Activated naive CD8-positive, alpha-beta T cell treated with anti-CD3 and anti-CD28 coated beads, Interleukin-2, amount 50 U/mL, for 24 hours (primary cell): ENCODE measurements around the gene GFPT2.

Experiments used
- ATAC-seq: fragments of 150-1000 bp; cut with Tn5 transposase; one replicate; pipeline ENCODE4 v1.10.0; 2021
- DNase-seq: peaks from one replicate; pipeline ENCODE4 v3.0.0; 2021
- H3K27ac Mint-ChIP-seq: one replicate; pipeline ENCODE4 v1.8.0; 2021; ENCODE audit warnings: mild to moderate bottlenecking, mixed read lengths
- H3K27me3 Mint-ChIP-seq: one replicate; pipeline ENCODE4 v1.8.0; 2021; ENCODE audit warnings: mixed read lengths
- H3K36me3 Mint-ChIP-seq: one replicate; pipeline ENCODE4 v1.8.0; 2021; ENCODE audit warnings: low read depth, mixed read lengths
- H3K4me1 Mint-ChIP-seq: one replicate; pipeline ENCODE4 v1.8.0; 2021; ENCODE audit warnings: mixed read lengths
- H3K4me3 Mint-ChIP-seq: one replicate; pipeline ENCODE4 v1.8.0; 2021; ENCODE audit warnings: mild to moderate bottlenecking, moderate library complexity, mixed read lengths
- H3K9me3 Mint-ChIP-seq: one replicate; pipeline ENCODE4 v1.8.0; 2021; ENCODE audit warnings: mixed read lengths

Gene GFPT2

DNA sequence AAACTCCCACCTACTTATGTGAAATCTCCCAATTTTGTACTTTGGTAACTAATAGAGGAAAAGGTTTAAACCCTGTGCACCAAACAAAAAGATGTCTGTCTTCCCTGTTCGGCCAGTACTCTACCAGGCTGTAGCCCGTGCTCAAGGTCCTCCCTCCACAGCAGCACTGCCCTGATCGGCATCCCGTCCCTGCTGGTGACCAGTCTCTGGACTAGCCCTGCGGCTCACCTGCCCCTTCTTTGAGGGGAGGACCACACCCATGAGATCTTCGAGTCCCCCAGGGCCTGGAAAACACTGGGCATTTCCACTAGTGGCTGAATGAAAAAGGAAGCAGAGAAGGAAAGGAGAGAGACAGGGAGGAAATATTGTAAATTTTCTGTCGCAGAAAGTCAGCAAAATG lies 2.8 kb downstream of the GFPT2 start:
- Mint-ChIP-seq H3K9me3 (no peaks in the 10 kb centered on the region), H3K36me3 (no peaks in the 10 kb centered on the region), H3K4me3 (no peak overlapping the region), H3K27ac (no peak overlapping the region), H3K27me3 (peaks cover 41% of the 10 kb centered on the region), H3K4me1 (peaks cover 6% of the 10 kb centered on the region)
- DNase-seq (no peak), ATAC-seq (no peak)

DNA sequence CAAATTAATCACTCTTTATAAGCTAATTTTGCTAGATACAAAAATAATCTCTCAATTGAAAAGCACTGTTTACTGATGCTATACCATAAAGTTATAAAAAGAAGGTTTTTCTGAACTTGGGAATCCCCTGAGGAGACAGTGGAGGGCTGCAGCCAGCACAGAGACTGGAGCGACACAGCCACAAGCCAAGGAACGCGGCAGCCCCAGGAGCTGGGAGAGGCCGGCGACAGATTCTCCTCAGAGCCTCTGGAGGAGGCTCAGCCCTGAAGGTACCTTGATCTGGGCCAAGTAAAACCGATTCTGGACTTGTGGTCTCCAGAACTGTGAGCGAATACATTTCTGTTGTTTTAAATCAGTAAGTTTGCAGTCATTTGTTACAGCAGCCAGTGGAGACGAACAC lies 3.7 kb downstream of the GFPT2 start:
- Mint-ChIP-seq H3K27me3 (peaks cover 33% of the 10 kb centered on the region), H3K9me3 (no peaks in the 10 kb centered on the region), H3K27ac (no peak overlapping the region), H3K4me3 (no peak overlapping the region), H3K36me3 (no peaks in the 10 kb centered on the region), H3K4me1 (peaks cover 4% of the 10 kb centered on the region)
- DNase-seq, result no peak
- no peak for ATAC-seq

DNA sequence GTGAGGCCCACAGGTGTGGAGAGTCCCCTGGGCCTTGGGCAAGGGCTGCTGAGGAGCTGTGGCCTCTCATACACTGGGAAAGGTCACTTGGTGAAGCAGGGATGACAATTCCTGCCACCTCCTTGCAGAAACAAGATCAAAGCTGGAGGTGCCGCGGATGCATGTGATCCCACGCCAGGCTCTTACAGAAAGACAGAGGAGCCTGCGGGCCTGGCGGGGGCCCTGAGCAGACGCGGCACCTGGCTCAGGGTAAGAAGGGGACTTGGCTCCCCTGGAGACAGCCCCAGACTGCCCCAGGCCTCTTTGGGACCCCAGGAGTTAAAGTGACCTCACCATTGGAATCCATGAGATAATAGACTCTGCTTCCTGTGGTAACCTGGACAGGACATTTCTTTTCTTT lies 4.8 kb downstream of the GFPT2 start:
- H3K36me3 Mint-ChIP-seq, result no peaks in the 10 kb centered on the region
- H3K27me3 Mint-ChIP-seq, result peaks cover 37% of the 10 kb centered on the region
- DNase-seq, result no peak
- no peak overlapping the region for H3K27ac Mint-ChIP-seq
- no peaks in the 10 kb centered on the region for H3K9me3 Mint-ChIP-seq
- no peaks in the 10 kb centered on the region for H3K4me1 Mint-ChIP-seq
- no peak overlapping the region for H3K4me3 Mint-ChIP-seq
- no peak for ATAC-seq

DNA sequence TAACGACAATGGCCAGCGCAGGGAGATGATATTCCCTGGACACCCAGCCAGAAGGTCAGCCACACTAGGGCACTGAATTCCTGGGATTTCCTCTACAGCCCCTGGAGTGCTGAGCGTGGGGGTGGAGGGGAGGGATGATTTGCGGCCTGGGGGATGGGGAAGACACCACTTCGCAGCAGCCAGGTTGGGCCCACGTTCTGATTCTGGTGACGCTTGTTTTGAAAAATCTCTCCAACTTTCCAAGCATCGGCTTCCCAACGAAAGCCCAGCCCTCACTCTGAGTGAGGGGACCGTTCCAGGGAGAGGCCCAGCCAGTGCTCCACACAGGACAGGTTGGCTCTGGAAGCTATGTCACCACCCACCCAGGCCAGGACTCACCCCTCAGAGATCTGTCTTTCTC lies 5.4 kb downstream of the GFPT2 start:
- Mint-ChIP-seq H3K27me3 (peaks cover 37% of the 10 kb centered on the region), H3K4me1 (no peaks in the 10 kb centered on the region), H3K27ac (no peak overlapping the region), H3K9me3 (no peaks in the 10 kb centered on the region), H3K36me3 (no peaks in the 10 kb centered on the region), H3K4me3 (no peak overlapping the region)
- ATAC-seq (no peak), DNase-seq (no peak)

DNA sequence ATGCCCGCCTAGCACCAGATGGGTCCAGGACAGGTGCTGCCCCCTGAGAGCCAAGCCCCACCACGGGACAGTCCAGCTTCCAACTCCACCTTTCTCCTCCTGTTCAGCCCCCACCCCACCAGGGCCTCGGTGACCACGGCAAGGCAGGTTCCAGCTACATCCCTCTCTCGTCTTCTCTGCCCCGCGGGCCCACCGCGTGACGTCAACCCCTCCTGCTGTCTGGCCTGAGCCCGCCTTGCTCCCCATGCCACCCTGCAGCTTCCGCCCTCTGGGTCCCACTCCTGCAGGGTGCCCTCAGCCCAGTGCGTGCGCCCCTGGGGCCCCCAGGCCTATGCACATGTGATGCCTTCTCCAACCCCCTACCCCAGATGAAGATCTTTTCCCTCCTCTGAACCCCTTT lies 6.8 kb downstream of the GFPT2 start:
- Mint-ChIP-seq H3K27me3 (peaks cover 30% of the 10 kb centered on the region), H3K27ac (no peak overlapping the region), H3K9me3 (no peaks in the 10 kb centered on the region), H3K4me3 (no peak overlapping the region), H3K4me1 (no peaks in the 10 kb centered on the region), H3K36me3 (no peaks in the 10 kb centered on the region)
- DNase-seq (no peak), ATAC-seq (no peak)

DNA sequence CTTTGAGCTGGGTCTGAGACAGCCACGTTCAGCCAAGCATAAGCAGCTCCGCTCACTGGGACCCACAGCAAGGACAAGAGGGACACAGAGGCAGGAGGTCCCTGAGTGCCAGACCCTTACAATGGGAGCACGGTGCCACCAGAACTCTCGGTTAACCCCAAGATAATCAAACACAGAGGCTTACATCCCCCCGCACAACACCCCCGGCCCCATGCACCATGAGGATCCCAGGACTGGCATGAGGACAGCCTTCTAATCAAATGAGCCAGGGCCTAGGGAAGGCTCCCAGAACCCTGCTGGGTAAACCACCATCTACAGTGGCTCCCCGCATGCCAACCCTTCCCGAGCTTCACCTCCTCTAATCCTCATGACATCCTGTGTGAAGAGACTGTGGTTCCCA lies 7.4 kb downstream of the GFPT2 start:
- Mint-ChIP-seq H3K4me1 (no peaks in the 10 kb centered on the region), H3K4me3 (no peak overlapping the region), H3K9me3 (no peaks in the 10 kb centered on the region), H3K27ac (no peak overlapping the region), H3K27me3 (peaks cover 24% of the 10 kb centered on the region), H3K36me3 (no peaks in the 10 kb centered on the region)
- no peak for ATAC-seq
- DNase-seq, result no peak

DNA sequence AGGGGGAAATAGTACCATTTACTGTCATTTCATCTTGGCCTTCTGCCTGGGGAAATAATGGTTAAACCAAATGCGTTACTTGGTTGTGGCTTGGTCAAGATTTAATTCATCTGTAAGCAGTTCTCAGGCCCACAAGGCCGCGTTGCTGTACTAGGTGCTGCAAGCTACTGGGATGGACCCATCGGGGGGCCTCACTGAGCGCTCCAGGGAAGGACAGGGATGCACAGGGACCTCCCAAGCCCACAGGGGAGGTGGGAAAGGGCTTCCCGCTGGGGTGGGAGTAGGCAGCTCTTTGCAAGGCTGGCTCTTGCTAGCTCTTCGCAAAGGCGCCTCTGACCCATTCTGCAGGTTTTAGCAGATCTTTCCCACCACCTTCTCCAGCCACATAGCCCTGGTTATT lies 8.0 kb downstream of the GFPT2 start:
- Mint-ChIP-seq H3K36me3 (no peaks in the 10 kb centered on the region), H3K27me3 (peaks cover 18% of the 10 kb centered on the region), H3K4me1 (no peaks in the 10 kb centered on the region), H3K4me3 (no peak overlapping the region), H3K27ac (no peak overlapping the region), H3K9me3 (no peaks in the 10 kb centered on the region)
- DNase-seq (no peak), ATAC-seq (no peak)

DNA sequence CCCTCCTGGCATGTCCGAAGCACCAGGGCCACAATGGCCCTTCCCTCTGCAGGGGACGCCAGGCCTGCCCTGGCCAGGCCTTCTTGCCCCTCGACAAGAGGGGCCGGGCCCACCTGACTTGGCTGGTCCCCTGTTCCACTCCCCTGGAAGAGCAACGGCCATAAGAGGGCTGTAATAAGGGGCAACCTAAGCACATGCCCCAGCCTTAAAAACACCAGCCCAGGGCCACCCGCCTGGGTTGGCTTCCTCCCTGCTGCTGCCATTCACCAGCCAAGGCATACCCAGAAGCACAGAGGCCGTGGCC lies 8.5 kb downstream of the GFPT2 start:
- H3K27me3 Mint-ChIP-seq, result peaks cover 16% of the 10 kb centered on the region
- H3K9me3 Mint-ChIP-seq, result no peaks in the 10 kb centered on the region
- H3K4me1 Mint-ChIP-seq, result no peaks in the 10 kb centered on the region
- no peaks in the 10 kb centered on the region for H3K36me3 Mint-ChIP-seq
- H3K4me3 Mint-ChIP-seq, result no peak overlapping the region
- no peak for DNase-seq
- H3K27ac Mint-ChIP-seq, result no peak overlapping the region
- ATAC-seq, result no peak

DNA sequence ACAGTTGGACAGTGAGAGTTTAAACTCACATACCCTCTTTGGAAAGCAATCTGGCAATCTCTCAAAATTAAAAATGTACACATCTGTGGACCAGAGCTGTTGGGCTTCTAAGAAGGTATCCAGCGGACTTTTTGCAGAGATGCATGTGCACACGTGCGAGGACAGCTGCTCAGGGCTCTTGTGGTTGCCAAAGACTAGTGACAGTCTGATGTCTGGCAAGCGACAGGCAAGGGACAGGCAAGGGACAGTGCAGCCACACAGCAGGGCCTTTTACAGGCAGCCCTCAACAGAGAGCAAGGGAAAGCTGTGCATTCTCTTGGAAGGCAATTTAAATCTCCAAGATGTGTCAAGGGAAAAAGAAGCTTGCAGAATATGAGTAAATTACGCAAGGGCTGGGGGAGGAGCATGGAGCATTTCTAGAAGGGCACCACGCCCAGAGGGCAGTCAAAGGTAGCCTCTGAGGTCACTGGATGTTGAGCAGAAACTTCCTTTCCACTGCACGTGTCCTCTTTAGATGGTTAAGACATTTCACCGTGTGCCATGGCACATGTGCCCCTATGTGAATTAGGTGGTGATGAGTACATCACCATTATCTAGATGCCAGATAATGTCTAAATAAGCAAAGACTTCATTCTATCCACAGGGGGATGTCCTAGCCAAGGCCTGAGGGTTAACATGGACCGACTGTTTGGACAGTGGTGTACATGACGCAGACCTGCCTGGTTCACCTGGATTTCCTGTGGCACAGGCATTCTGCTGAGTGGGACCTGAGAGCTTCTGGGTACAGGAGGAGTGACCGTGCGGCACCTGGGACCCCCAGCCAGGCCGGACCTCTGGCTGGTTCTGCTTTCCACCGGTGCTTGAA lies 9.1 kb downstream of the GFPT2 start:
- no peaks in the 10 kb centered on the region for H3K9me3 Mint-ChIP-seq
- no peaks in the 10 kb centered on the region for H3K36me3 Mint-ChIP-seq
- no peaks in the 10 kb centered on the region for H3K4me1 Mint-ChIP-seq
- peaks cover 17% of the 10 kb centered on the region for H3K27me3 Mint-ChIP-seq
- DNase-seq (no peak), ATAC-seq (no peak)
- no peak overlapping the region for H3K27ac Mint-ChIP-seq
- no peak overlapping the region for H3K4me3 Mint-ChIP-seq

DNA sequence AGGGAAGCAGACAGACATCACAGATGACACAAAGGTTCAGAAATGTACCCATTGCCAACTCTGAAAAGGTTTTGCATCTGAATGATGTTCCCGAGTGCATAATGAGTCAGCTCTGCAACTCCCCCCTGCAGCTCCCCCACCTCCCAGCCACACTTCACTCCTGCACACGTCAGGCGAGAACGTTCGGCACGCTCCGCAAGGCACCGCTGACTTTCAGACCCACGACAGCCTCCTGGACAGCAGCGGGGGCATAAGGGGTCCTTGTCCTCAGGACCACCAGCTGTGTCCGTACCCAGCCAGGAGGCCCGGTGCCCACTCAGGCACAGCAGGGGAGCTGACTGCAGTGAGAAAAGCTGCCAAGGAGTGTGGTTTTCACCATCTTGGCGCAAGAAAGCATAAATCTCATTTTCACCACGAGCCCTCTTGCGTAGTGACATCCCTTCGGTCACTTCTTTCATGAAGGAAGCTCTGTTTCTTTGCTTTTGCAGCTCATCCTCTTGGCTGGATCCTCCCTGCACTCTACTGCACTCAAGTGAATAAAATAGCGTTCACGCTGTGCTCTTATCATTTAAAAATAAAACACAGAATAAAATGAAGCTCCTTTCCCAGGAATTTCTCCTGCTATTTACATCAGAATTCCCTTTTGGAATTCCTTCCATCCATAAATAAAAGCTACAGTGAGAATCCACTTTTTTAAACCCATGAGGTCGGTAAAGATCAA lies 9.9 kb downstream of the GFPT2 start:
- ATAC-seq (no peak), DNase-seq (no peak)
- H3K36me3 Mint-ChIP-seq, result no peaks in the 10 kb centered on the region
- no peak overlapping the region for H3K27ac Mint-ChIP-seq
- no peak overlapping the region for H3K4me3 Mint-ChIP-seq
- H3K4me1 Mint-ChIP-seq, result no peaks in the 10 kb centered on the region
- peaks cover 17% of the 10 kb centered on the region for H3K27me3 Mint-ChIP-seq
- H3K9me3 Mint-ChIP-seq, result no peaks in the 10 kb centered on the region

DNA sequence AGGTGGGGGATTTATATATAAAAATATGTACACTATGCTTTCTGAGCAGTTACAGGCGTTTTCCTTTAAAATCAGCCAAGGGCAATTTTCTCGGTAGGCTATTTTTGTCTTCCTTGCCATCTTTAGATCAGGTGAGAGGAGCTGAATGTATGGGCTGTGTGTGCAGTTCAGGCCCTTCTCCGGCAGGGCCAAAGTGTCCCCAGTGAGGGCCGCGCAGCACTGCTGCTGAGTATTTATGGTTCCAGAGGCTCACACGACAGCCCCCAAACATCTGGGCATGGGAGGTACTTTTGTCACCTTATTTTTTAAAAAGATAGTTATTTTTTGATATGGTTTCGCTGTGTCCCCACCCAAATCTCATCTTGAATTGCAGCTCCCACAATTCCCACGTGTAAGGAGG lies 11.5 kb downstream of the GFPT2 start:
- Mint-ChIP-seq H3K4me1 (no peaks in the 10 kb centered on the region), H3K36me3 (no peaks in the 10 kb centered on the region)

DNA sequence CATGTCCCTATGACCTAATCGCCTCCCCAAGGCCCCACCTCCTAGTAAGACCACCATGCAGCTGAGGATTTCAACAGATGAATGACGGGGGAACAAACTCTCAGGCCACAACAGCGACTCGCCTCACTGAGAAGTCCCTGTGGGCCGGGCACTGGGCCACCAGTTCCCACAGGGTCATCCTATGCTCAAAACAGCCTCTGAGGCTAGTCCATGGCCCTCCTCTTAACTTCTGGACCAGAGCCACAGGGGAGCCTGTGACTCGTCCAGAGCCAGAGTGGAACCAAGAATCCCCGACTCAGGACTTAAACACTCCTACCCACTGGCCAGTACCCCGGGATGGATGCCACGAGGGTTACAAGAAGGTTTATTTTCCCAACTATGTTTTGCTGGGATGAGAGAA lies 12.3 kb downstream of the GFPT2 start:
- Mint-ChIP-seq H3K27ac (no peak overlapping the region), H3K4me3 (no peak overlapping the region), H3K9me3 (no peaks in the 10 kb centered on the region), H3K4me1 (no peaks in the 10 kb centered on the region), H3K27me3 (peaks cover 12% of the 10 kb centered on the region), H3K36me3 (no peaks in the 10 kb centered on the region)
- no peak for ATAC-seq
- no peak for DNase-seq

More for the DNA sequence above, 11.5 kb downstream of the GFPT2 start:
- DNase-seq (no peak), ATAC-seq (no peak)
- Mint-ChIP-seq H3K27me3 (peaks cover 14% of the 10 kb centered on the region), H3K9me3 (no peaks in the 10 kb centered on the region), H3K4me3 (no peak overlapping the region), H3K27ac (no peak overlapping the region)

DNA sequence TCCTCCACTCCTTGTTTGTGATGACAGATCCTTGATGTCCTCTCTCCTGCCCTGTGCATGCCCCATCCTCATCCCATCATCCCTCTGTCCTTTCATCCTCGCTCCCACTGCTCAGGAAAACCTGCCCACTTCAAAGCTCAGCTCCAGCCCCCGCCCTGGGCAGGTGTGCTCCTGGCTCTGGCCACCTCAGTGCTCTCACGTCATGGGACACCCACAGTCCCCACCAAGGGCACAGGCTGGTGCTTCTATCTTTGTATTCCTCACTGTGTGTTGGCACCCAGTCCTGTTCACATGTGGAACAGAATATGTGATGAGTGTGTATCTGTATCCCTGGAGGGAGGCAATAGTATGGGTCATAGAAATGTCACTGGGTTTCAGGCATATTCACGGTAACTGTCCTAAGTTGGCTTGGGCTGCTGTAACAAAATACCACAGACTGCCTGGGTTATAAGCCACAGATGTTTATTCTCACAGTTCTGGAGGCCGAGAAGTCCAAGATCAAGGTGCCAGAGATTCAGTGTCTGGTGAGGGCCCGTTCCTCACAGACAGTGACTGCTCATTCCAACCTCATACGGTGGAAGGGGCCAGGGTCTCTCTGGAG lies 13.5 kb downstream of the GFPT2 start:
- ATAC-seq (no peak), DNase-seq (no peak)
- Mint-ChIP-seq H3K4me1 (no peaks in the 10 kb centered on the region), H3K27ac (no peak overlapping the region), H3K27me3 (peaks cover 12% of the 10 kb centered on the region), H3K36me3 (no peaks in the 10 kb centered on the region), H3K4me3 (no peak overlapping the region), H3K9me3 (no peaks in the 10 kb centered on the region)

DNA sequence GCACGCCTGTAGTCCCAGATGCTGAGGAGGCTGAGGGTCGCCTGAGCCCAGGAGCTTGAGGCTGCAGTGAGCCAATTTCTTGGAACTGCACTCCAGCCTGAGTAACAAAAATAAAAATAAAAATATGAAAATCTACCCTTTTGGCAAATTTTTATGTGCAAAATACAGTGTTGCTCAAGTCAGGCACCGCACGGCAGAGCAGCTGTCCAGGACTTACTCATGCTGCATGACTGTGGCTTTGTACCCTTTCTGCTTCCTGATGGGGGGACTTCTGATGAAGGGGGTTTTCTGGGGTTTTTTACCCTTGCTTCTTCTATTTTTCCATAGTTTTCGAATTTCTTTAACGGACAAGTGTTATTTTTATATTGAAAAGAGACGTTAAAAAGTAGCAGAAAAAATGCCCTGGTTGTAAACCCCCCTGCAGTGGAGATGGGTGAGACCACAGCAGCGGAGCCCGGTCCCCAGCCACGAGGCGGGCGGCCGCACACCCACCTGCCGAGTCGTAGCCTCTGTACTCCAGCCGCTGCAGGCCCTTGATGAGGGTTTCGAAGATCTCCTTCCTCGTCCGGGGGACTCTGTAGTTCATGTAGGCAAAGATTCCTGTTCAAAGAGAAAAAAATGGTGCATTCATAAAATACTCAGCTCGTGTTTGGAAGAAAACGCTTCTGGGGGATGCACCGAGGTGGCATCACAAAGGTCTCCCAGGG lies 15.0 kb downstream of the GFPT2 start:
- Mint-ChIP-seq H3K4me3 (no peak overlapping the region), H3K36me3 (no peaks in the 10 kb centered on the region), H3K4me1 (no peaks in the 10 kb centered on the region)

More for the DNA sequence above, 15.0 kb downstream of the GFPT2 start:
- Mint-ChIP-seq H3K27me3 (peaks cover 12% of the 10 kb centered on the region), H3K9me3 (no peaks in the 10 kb centered on the region), H3K27ac (no peak overlapping the region)
- no peak for DNase-seq
- ATAC-seq, result no peak
